MG63 (cell line): Measurements from ENCODE around the gene GBGT1. TPM values are rescaled to one million over a fixed set of nuclear protein-coding genes. Genes with fewer than 3 reads are reported as not detected.

ENCODE experiments used
- DNase-seq: peaks from one replicate; pipeline ENCODE4 v3.0.0-alpha.2; 2020
- H3K27me3 ChIP-seq: fragments of 250-450 bp; sonication (Bioruptor Pico); 2 replicates; pipeline ENCODE4 v1.5.1; 2020; ENCODE audit warnings: mild to moderate bottlenecking, moderate library complexity
- H3K36me3 ChIP-seq: fragments of 250-450 bp; sonication (Bioruptor Pico); 2 replicates; pipeline ENCODE4 v1.5.1; 2020; ENCODE audit warnings: mild to moderate bottlenecking, moderate library complexity
- H3K4me3 ChIP-seq: fragments of 250-450 bp; sonication (Bioruptor Pico); 2 replicates; pipeline ENCODE4 v1.5.1; 2020; ENCODE audit warnings: mild to moderate bottlenecking, moderate library complexity
- H3K9me3 ChIP-seq: fragments of 250-450 bp; sonication (Bioruptor Pico); 2 replicates; pipeline ENCODE4 v1.5.1; 2020; ENCODE audit warnings: mild to moderate bottlenecking, moderate library complexity
- total RNA-seq: library from RNA; depleted of rRNA; stranded (reverse); fragments of >200 nt; shearing (Covaris generic); gene quantifications from 2 replicates; pipeline ENCODE4 v1.2.3, GENCODE V29; 2014; ENCODE audit warnings: low replicate concordance

The GBGT1 gene
- total RNA-seq, 1 experiment from 2014 or later, result 7.6 TPM

GRCh38 chr9:133126697-133127339, 36.9 kb downstream of the GBGT1 start:
- Histone ChIP-seq H3K27me3 (no peaks in the 10 kb centered on the region), H3K4me3 (no peak overlapping the region), H3K9me3 (no peaks in the 10 kb centered on the region), H3K36me3 (no peaks in the 10 kb centered on the region)
- no peak for DNase-seq

DNA sequence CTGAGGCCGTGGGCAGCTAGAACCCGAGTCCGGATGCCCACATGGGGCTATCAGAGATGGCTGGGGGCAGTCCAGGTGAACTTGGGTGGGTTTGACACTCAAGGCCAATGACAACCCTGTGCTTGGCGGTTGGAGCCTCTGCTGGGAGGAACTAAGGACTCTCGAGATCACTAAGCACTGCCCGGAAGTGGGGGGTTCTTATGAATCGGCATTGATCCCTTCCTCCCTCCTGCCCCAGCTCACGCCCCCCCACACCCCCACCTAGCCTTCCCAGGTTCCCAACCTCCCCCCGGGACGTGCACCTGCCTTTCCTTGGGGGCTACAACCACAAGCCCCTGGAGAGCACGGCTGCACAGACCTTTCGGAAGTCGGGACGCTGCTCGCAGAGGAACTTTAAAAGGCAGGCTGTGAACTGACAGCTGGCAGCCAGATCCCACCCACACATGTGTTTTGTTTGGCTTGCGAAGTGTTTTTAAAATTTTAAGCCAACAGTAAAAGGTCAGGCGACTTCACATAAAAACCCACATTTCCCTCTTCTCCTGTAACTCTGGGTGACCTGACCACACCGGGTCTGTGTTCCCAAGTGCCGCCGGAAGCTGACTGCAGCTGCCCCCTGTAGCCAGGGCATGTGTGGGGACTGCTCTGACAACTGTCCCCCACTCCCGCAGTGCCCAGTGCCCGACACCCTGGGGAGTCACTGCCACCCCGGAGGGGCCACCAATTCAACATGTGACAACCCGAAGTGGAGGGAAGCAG, 37.6 kb downstream of the GBGT1 start:
- Histone ChIP-seq H3K9me3 (no peaks in the 10 kb centered on the region), H3K4me3 (no peak overlapping the region), H3K36me3 (no peaks in the 10 kb centered on the region), H3K27me3 (no peaks in the 10 kb centered on the region)
- DNase-seq, result peak; percentile 57

DNA sequence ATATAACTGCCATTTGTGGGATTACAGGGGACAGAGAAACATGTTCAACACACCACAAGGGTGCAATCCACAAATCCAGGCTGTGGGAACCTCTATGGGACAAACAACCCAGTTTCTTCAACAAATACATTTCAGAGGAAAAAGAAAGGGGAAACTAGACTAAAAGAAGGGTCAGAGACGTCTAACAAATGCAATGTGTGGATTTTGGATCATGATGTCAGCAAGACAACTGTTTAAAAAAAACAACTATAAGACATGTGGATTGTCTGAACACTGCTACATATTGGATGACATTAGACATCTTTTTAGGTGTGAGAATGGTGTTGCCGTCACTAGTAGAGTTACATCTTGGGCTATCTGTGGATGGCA, 38.8 kb downstream of the GBGT1 start:
- H3K27me3 ChIP-seq, result no peaks in the 10 kb centered on the region
- H3K9me3 ChIP-seq, result no peaks in the 10 kb centered on the region
- no peak for DNase-seq
- H3K4me3 ChIP-seq, result no peak overlapping the region
- H3K36me3 ChIP-seq, result no peaks in the 10 kb centered on the region

GRCh38 chr9:133124123-133124906, 39.4 kb downstream of the GBGT1 start:
- DNase-seq, result no peak
- Histone ChIP-seq H3K27me3 (no peaks in the 10 kb centered on the region), H3K4me3 (no peak overlapping the region), H3K9me3 (no peaks in the 10 kb centered on the region), H3K36me3 (no peaks in the 10 kb centered on the region)

GRCh38 chr9:133122935-133123611, 40.6 kb downstream of the GBGT1 start:
- no peaks in the 10 kb centered on the region for H3K27me3 ChIP-seq
- H3K9me3 ChIP-seq, result no peaks in the 10 kb centered on the region
- DNase-seq, result no peak
- no peak overlapping the region for H3K4me3 ChIP-seq
- H3K36me3 ChIP-seq, result peaks cover 2% of the 10 kb centered on the region; the same call in 1 of the 2 replicates

GRCh38 chr9:133122605-133122934, 41.1 kb downstream of the GBGT1 start:
- Histone ChIP-seq H3K36me3 (peaks cover 2% of the 10 kb centered on the region; the same call in 1 of the 2 replicates), H3K27me3 (no peaks in the 10 kb centered on the region), H3K9me3 (no peaks in the 10 kb centered on the region), H3K4me3 (no peak overlapping the region)
- DNase-seq, result no peak

DNA sequence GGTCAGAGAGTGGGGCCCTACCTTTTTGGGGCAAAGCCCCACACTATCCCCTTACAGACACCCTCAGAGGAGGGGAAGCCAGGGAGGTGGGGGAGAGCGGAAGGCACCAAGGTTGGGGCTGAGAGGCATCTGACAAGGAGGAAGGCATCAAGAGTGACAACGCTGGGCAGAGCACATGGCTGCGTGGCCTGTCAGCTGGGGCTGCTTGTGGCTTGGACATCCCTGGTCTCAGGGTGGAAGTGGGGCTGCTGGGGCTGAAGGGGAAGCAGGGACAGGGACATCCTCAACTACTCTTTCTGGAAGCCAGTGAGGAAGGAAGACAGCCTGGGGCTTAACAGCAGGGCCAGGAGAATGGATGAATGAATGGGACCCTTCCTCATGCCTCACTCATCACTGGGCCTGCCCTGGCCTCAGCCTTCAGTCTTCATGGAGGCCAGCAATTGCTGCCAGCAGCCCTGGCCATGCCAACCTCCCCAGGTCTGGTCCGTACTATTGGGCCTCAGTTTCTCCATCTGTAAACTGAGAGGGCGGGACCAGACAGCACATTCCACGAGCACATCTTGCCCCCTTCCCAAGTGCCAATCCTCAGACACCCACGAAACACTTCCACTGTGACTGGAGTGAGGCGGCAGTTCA, 41.7 kb downstream of the GBGT1 start:
- H3K4me3 ChIP-seq, result no peak overlapping the region
- no peaks in the 10 kb centered on the region for H3K27me3 ChIP-seq
- H3K9me3 ChIP-seq, result no peaks in the 10 kb centered on the region
- peaks cover 2% of the 10 kb centered on the region; the same call in 1 of the 2 replicates for H3K36me3 ChIP-seq
- DNase-seq, result no peak

DNA sequence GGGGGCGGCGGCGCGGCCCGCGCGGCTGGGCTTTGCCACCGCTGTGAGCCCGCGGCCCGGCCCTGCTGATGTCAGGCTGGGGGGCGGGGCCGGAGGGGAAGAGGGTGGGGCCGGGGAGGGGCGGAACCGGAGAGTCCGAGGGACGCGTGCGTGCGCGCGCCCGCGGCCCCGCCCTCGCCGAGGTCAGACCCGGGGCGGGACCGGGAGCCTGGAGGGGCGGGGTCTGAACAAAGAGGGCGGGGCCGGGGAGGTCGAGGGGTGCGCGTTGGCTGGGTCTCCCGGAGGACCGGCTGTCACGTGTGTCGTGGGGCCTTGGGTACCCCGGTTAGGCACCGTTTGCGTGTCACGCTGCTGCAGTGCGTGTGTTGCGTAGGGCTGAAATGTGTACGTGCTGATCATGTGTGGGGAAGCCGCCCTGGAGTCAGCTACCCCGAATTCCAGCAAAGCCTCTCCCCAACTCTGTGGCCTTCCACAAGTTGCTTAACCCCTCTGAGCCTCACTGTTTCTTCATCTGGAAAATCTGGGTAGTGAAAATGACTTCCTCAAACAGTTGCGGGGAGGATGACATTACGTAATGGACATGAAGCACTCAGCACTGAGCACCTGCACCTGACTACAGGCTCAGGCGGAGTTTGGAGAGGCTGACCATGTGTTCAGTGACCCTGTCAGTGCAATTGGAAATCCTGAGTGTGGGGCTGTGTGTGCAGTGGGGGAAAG, 42.4 kb downstream of the GBGT1 start, which contains the start of gene RALGDS:
RALGDS (minus strand) TSS at position 43 of the 717 bp plus-strand sequence. CDS start 86 bp downstream, outside the sequence.
- Histone ChIP-seq H3K9me3 (no peaks in the 10 kb centered on the region), H3K4me3 (peak within 1 kb of the TSS; percentile 63), H3K27me3 (no peaks in the 10 kb centered on the region), H3K36me3 (peaks cover 2% of the 10 kb centered on the region; the same call in 1 of the 2 replicates)
- peak; percentile 84 for DNase-seq

DNA sequence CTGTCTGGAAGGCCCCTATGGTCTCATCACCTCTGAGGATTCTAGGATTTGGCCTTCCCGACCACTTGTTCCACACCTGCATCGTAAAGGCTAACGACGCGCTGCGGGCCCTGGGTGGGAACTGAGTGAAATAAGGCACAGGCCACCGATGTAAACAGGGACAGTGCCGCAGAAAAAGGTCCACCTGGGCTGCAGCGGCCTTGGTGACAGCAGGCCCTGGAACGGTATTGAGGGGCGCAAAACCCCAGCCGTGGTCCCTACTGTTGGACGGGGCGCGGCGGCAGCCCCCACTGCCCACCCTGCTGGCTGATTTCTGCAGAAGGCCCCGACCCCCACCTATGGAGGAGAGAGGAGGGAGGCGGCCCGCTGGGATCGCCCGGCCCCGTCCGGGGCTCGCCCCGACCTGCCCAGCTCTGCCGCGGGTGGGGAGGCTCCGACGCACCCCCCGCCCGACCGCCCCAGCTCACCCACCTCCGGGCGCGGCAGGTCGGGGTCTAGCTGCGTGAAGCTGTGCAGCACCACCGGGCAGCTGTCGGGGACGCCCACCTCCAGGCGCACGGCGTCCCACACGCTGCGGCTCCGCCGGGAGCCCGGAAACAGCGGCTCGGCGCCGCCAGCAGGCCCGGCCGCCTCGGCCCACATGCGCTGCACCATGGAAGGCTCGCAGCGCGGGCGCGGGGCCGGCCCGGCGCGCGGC, 43.1 kb downstream of the GBGT1 start:
- Histone ChIP-seq H3K36me3 (peaks cover 5% of the 10 kb centered on the region; the same call in 1 of the 2 replicates), H3K27me3 (no peaks in the 10 kb centered on the region), H3K4me3 (peak overlapping the region; percentile 63), H3K9me3 (no peaks in the 10 kb centered on the region)
- no peak for DNase-seq

DNA sequence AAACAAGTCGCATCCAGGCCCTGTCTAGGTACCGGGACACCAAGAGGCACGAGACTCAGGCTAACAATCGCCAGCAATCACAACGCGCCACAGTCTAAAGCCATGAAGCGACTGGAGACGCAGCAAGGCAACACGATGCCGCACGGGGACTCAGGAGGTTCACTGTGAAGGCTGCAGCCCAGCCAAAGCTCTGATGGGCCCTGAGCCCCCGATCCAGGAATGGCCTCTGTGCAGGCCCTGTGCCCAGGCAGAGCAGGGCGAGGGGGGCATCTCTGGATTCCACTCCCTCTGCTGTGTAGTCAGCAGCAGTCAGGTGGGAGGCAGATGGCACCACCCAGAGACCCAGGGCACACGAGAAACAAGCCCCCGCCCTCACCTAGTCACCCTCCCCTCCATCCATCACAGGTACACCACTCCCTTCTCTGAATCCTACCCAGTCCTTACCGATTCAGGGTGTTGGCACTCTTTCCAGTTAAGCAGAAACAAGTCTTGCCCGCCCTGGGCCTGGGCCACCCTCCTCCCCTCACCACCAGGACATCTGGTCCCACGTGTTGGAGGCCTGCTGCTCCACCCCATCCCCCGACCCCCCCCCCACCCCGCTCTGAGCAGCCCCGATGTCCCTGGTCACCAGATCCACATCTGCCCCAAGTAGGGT, 43.7 kb downstream of the GBGT1 start:
- H3K27me3 ChIP-seq, result no peaks in the 10 kb centered on the region
- H3K36me3 ChIP-seq, result peaks cover 5% of the 10 kb centered on the region; the same call in 1 of the 2 replicates
- DNase-seq, result peak; percentile 55
- H3K4me3 ChIP-seq, result peak overlapping the region; percentile 63
- H3K9me3 ChIP-seq, result no peaks in the 10 kb centered on the region

DNA sequence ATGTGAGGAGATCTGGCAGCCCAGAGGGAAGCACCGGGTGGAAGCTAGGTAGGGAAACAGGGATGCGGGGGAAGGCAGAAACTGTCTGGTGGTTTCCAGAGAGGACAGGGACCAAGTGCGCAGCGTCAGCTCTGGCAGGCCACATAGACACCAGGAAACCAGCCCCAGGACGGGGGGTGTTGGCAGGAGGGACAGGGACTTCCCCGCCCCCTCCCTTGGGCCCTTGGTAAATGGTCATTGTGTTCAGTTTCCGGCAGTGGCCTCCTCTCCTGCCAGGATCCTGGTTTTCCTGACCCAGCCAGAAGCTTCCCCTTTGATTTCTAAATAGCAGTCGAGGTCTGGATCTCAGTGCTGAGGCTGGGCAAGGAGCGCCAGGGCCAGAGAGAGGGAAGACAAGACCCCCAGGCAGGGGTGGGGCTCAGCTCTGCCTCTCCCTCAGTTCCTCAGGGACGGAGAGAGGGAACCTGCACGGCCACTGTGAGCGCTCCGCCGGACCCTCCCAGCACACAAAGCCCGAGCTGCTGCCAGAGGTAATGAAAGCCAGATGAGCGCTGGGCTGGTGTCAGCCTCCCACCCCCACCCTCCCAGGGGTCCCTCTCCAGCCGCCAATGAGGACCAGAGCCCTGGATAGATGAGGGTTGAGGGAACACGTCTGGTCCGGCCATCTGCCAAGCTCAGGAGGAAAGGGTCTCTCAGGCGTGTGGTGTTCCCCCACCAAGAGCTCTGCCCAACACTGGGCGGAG, 44.4 kb downstream of the GBGT1 start:
- Histone ChIP-seq H3K4me3 (peak overlapping the region; percentile 63), H3K27me3 (no peaks in the 10 kb centered on the region), H3K36me3 (peaks cover 8% of the 10 kb centered on the region; the same call in 1 of the 2 replicates), H3K9me3 (no peaks in the 10 kb centered on the region)
- no peak for DNase-seq

DNA sequence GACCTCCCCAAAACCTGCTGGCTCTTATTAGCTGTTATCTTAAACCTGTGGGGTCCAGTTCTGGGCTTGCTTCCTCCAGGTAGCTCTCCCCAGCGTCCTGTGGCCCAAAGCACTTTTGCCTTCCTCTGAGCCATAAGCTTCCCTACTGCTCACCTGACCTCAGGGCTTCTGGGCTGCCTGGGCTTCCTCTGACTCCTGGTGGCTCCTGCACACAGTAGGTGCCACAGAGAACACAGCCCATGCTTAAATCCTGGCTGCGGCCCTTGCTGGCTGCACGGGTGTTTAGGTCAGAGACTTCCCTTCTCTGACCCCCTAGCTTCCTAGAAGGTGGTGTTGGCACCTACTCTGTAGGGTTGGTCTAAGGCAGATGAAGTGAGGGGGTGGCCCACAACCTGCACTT, 45.1 kb downstream of the GBGT1 start:
- no peaks in the 10 kb centered on the region for H3K9me3 ChIP-seq
- no peaks in the 10 kb centered on the region for H3K27me3 ChIP-seq
- no peak for DNase-seq
- peaks cover 8% of the 10 kb centered on the region; the same call in 1 of the 2 replicates for H3K36me3 ChIP-seq
- H3K4me3 ChIP-seq, result no peak overlapping the region

DNA sequence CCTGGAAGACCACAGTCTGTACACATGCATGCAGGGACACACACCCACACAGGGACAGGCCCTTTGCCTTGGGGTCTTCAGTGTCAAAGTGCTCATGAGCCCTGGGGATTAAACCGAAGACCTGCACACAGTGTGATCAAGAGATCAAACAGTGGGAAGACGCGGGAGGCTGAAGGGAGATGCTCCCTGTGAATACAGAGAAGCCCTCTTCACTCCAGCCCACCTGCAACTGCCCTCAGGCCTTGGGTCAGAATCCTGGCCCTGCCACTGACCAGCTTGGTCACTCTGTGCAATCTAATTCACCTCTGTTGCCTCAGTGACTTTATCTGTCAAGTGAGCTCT, 45.6 kb downstream of the GBGT1 start:
- Histone ChIP-seq H3K4me3 (no peak overlapping the region), H3K9me3 (no peaks in the 10 kb centered on the region), H3K36me3 (peaks cover 8% of the 10 kb centered on the region; the same call in 1 of the 2 replicates), H3K27me3 (no peaks in the 10 kb centered on the region)
- no peak for DNase-seq
